LNCaP clone FGC (cell line): ENCODE measurements around the gene KCNA4.
A peak's percentile ranks its signal among the peaks of the same experiment; 100 is the strongest.

ENCODE experiments used
- DNase-seq: peaks from one replicate; pipeline ENCODE4 v3.0.0-alpha.2; 2011; ENCODE audit warnings: low read depth
- H3K4me3 ChIP-seq: 2 replicates; pipeline ENCODE4 v1.5.1; 2011; ENCODE audit warnings: mild to moderate bottlenecking, low read depth, low read length, control low read depth
- CTCF ChIP-seq: IDR thresholded peaks from 2 replicates; pipeline ENCODE4 v1.5.1; 2012; ENCODE audit warnings: mild to moderate bottlenecking; ENCODE audit not compliant: control insufficient read depth, insufficient read depth; ENCODE audit errors: extremely low read depth

Gene KCNA4

GRCh38 chr11:30016588-30017363, at the start of gene KCNA4:
Gene KCNA4, minus strand, starts transcription at chr11:30017030. Its CDS starts 4,352 bp downstream, at chr11:30012678.
- no peak for DNase-seq
- H3K4me3 ChIP-seq, result peak within 1 kb of the TSS; percentile 28; the same call in 1 of the 2 replicates
- no peak for TF ChIP-seq CTCF

GRCh38 chr11:30062103-30062502, 45.3 kb upstream of the KCNA4 start:
- no peak overlapping the region for H3K4me3 ChIP-seq
- no peak for TF ChIP-seq CTCF
- DNase-seq, result no peak

GRCh38 chr11:30059172-30059815, 42.5 kb upstream of the KCNA4 start:
- H3K4me3 ChIP-seq, result no peak overlapping the region
- no peak for DNase-seq
- no peak for TF ChIP-seq CTCF

- H3K4me3 ChIP-seq, result no peak overlapping the region
- no peak for DNase-seq
- TF ChIP-seq CTCF, result peak; percentile 13; the same call in 1 of the 2 replicates
These were observed 32.4 kb upstream of the KCNA4 start for GRCh38 chr11:30049214-30049613.

- peak; percentile 31 for TF ChIP-seq CTCF
- no peak for DNase-seq
- H3K4me3 ChIP-seq, result no peak overlapping the region
These were observed 29.7 kb upstream of the KCNA4 start for GRCh38 chr11:30046578-30046945.

GRCh38 chr11:30045921-30046577, 29.2 kb upstream of the KCNA4 start:
- no peak overlapping the region for H3K4me3 ChIP-seq
- no peak for TF ChIP-seq CTCF
- no peak for DNase-seq
